Hematopoietic multipotent progenitor cell treated with erythropoietin and hydrocortisone succinate and interleukin-3 and kit ligand, for 17 days (in vitro differentiated cells): ENCODE data around the gene CELSR2.

Experiments used
- DNase-seq: peaks from one replicate; pipeline ENCODE4 v3.0.0-alpha.2; 2015; ENCODE audit warnings: low spot score

The CELSR2 gene

GRCh38 chr1:109265016-109265415 is 15.7 kb downstream of the CELSR2 start:
- no peak for DNase-seq

- DNase-seq = no peak
These were observed 16.5 kb downstream of the CELSR2 start for GRCh38 chr1:109265741-109266330.

GRCh38 chr1:109266965-109267364 is 17.6 kb downstream of the CELSR2 start:
- no peak for DNase-seq

GRCh38 chr1:109267743-109268300 is 18.5 kb downstream of the CELSR2 start:
- no peak for DNase-seq

- no peak for DNase-seq
These were observed 19.3 kb downstream of the CELSR2 start for GRCh38 chr1:109268431-109269211.

GRCh38 chr1:109269212-109269980 is 20.1 kb downstream of the CELSR2 start:
- DNase-seq = no peak

GRCh38 chr1:109269981-109270622 is 20.8 kb downstream of the CELSR2 start:
- DNase-seq = no peak

- no peak for DNase-seq
These were observed 21.4 kb downstream of the CELSR2 start for GRCh38 chr1:109270623-109271317.

- no peak for DNase-seq
These were observed 22.1 kb downstream of the CELSR2 start for GRCh38 chr1:109271458-109271857.

GRCh38 chr1:109272021-109272799 is 22.9 kb downstream of the CELSR2 start:
- no peak for DNase-seq

GRCh38 chr1:109272831-109273547 is 23.6 kb downstream of the CELSR2 start:
- no peak for DNase-seq

- no peak for DNase-seq
These were observed 24.4 kb downstream of the CELSR2 start for GRCh38 chr1:109273570-109274288.

- DNase-seq = no peak
These were observed 25.5 kb downstream of the CELSR2 start for GRCh38 chr1:109274533-109275476.

- DNase-seq = no peak
These were observed 26.5 kb downstream of the CELSR2 start for GRCh38 chr1:109275706-109276345.

GRCh38 chr1:109277434-109278204 is 28.3 kb downstream of the CELSR2 start:
- DNase-seq = peak; percentile 78

GRCh38 chr1:109279615-109280278 is 30.4 kb downstream of the CELSR2 start:
- DNase-seq = no peak
